Loucy (cell line): ENCODE data around the gene FRMD5.

Source experiments
- EZH2phosphoT487 ChIP-seq: fragments of 200-600 bp; IDR thresholded peaks from 2 replicates; pipeline ENCODE4 v1.6.1; 2018; ENCODE audit warnings: antibody characterized with exemption, mild to moderate bottlenecking, moderate library complexity, borderline replicate concordance
- TF ChIP-seq, protein P1 (sequence below): fragments of 200-600 bp; sonication (generic); conservative IDR thresholded peaks from 2 replicates; pipeline ENCODE4 v1.5.1; 2014; ENCODE audit warnings: mild to moderate bottlenecking, antibody characterized with exemption, low read length

DNA sequence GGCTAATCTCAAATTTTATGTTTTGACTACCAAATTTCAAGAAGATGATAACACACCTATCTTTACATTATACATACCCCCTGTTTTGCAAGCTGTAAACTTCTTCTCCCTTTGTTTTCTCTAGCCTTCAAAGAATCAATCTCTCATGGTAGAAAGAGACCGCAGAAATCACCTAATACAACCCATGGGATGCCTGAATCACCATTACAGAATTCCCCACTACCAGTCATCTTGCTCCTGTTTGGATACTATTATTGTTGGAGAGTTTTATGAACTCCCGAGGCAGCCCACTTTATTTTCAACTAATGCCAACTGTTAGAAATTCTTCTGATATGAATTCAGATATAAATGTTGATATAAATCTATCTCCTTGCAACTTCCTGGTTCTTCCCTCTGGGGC, 110.9 kb downstream of the FRMD5 start:
- TF ChIP-seq, protein P1, sequence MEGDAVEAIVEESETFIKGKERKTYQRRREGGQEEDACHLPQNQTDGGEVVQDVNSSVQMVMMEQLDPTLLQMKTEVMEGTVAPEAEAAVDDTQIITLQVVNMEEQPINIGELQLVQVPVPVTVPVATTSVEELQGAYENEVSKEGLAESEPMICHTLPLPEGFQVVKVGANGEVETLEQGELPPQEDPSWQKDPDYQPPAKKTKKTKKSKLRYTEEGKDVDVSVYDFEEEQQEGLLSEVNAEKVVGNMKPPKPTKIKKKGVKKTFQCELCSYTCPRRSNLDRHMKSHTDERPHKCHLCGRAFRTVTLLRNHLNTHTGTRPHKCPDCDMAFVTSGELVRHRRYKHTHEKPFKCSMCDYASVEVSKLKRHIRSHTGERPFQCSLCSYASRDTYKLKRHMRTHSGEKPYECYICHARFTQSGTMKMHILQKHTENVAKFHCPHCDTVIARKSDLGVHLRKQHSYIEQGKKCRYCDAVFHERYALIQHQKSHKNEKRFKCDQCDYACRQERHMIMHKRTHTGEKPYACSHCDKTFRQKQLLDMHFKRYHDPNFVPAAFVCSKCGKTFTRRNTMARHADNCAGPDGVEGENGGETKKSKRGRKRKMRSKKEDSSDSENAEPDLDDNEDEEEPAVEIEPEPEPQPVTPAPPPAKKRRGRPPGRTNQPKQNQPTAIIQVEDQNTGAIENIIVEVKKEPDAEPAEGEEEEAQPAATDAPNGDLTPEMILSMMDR = no peak
- no peak for TF ChIP-seq EZH2phosphoT487
